A673 (cell line): ENCODE data around the gene BICC1. TPM values are rescaled to one million over a fixed set of nuclear protein-coding genes. Genes with fewer than 3 reads are reported as not detected.

Experiments
- BruUV-seq: library from RNA; stranded (reverse); fragments of 400-500 nt; replicated peaks from 2 replicates; lab custom pipeline; 2021; lab: Mats Ljungman, UMichigan
- CTCF ChIA-PET: fragments of 300-600 bp; sonication (Branson Sonifier 250); formaldehyde crosslinking; loops from one replicate; lab custom pipeline; 2022; ENCODE audit warnings: antibody characterized with exemption; lab: Charles Lee
- POLR2A ChIA-PET: fragments of 300-600 bp; sonication (Branson Sonifier 250); formaldehyde crosslinking; loops from one replicate; lab custom pipeline; 2022; ENCODE audit warnings: antibody characterized with exemption; ENCODE audit not compliant: low non-redundant PET; lab: Charles Lee
- DNase-seq: peaks from one replicate; pipeline ENCODE4 v3.0.0-alpha.2; 2015; ENCODE audit warnings: low spot score
- H3K27ac ChIP-seq: fragments of 200-600 bp; sonication (generic); 2 replicates; pipeline ENCODE4 v1.5.1; 2016; ENCODE audit warnings: mixed run types, low read depth, mild to moderate bottlenecking, mixed read lengths, antibody characterized with exemption, low read length; ENCODE audit not compliant: poor library complexity, severe bottlenecking
- H3K27me3 ChIP-seq: fragments of 200-600 bp; sonication (generic); replicated peaks from 2 replicates; pipeline ENCODE4 v1.6.1; 2017; ENCODE audit warnings: mixed run types, low read depth, mild to moderate bottlenecking, mixed read lengths, antibody characterized with exemption, low read length; ENCODE audit not compliant: insufficient read depth, poor library complexity
- H3K36me3 ChIP-seq: fragments of 200-600 bp; sonication (generic); 2 replicates; pipeline ENCODE4 v1.6.1; 2016; ENCODE audit warnings: mixed run types, mild to moderate bottlenecking, mixed read lengths, antibody characterized with exemption, low read length; ENCODE audit not compliant: insufficient read depth, poor library complexity, severe bottlenecking
- H3K4me1 ChIP-seq: fragments of 200-600 bp; sonication (generic); 2 replicates; pipeline ENCODE4 v1.6.1; 2017; ENCODE audit warnings: mixed run types, mild to moderate bottlenecking, mixed read lengths, antibody characterized with exemption, low read length; ENCODE audit not compliant: insufficient read depth, poor library complexity, severe bottlenecking
- H3K4me3 ChIP-seq: fragments of 200-600 bp; sonication (generic); 2 replicates; pipeline ENCODE4 v1.5.1; 2016; ENCODE audit warnings: low read depth, mixed run types, mild to moderate bottlenecking, mixed read lengths, low read length; ENCODE audit not compliant: poor library complexity, severe bottlenecking
- H3K9me3 ChIP-seq: fragments of 200-600 bp; sonication (generic); 2 replicates; pipeline ENCODE4 v1.6.1; 2016; ENCODE audit warnings: mixed run types, low read depth, mild to moderate bottlenecking, mixed read lengths, antibody characterized with exemption, low read length; ENCODE audit not compliant: poor library complexity, severe bottlenecking
- CTCF ChIP-seq: fragments of 300-800, 200-600 bp; sonication (generic); conservative IDR thresholded peaks from 2 replicates; pipeline ENCODE4 v1.5.1; 2017; ENCODE audit warnings: low read depth, mild to moderate bottlenecking, antibody characterized with exemption, low read length, moderate library complexity, mixed read lengths
- EZH2 ChIP-seq: fragments of 200-600 bp; sonication (generic); IDR thresholded peaks from 2 replicates; pipeline ENCODE4 v1.6.1; 2017; ENCODE audit warnings: borderline replicate concordance, low read depth, mild to moderate bottlenecking, mixed read lengths, antibody characterized with exemption, low read length; ENCODE audit not compliant: poor library complexity, severe bottlenecking
- intact Hi-C: fragments of 100-400 bp; cut with micrococcal nuclease; formaldehyde crosslinking; loops from one replicate; pipeline ENCODE4 v1.10.0; 2022; ENCODE audit not compliant: unreplicated experiment
- total RNA-seq: library from RNA; stranded (reverse); gene quantifications from 2 replicates; pipeline ENCODE4 v1.2.3, GENCODE V29; 2021

BICC1 gene
- total RNA-seq, 1 experiment from 2014 or later = 1.6 TPM

- intact Hi-C loops = no loop called here
- H3K4me3 ChIP-seq = no peak overlapping the region
- no TSS peak for BruUV-seq
- H3K9me3 ChIP-seq = no peaks in the 10 kb centered on the region
- POLR2A ChIA-PET = no interaction called here
- no peaks in the 10 kb centered on the region for H3K4me1 ChIP-seq
- CTCF ChIA-PET = no interaction called here
- no peaks in the 10 kb centered on the region for H3K27me3 ChIP-seq
- no peak overlapping the region for H3K27ac ChIP-seq
- no peak for DNase-seq
- TF ChIP-seq EZH2 = no peak
- no peak for TF ChIP-seq CTCF
- H3K36me3 ChIP-seq = no peaks in the 10 kb centered on the region
These were observed 65.7 kb downstream of the BICC1 start for GRCh38 chr10:58578366-58578765.

GRCh38 chr10:58579011-58579655, 66.5 kb downstream of the BICC1 start:
- CTCF ChIA-PET = no interaction called here
- intact Hi-C loops = no loop called here
- no peaks in the 10 kb centered on the region for H3K27me3 ChIP-seq
- H3K36me3 ChIP-seq = no peaks in the 10 kb centered on the region
- TF ChIP-seq CTCF = no peak
- no peak for TF ChIP-seq EZH2
- no peaks in the 10 kb centered on the region for H3K9me3 ChIP-seq
- H3K27ac ChIP-seq = no peak overlapping the region
- no TSS peak for BruUV-seq
- H3K4me3 ChIP-seq = no peak overlapping the region
- POLR2A ChIA-PET = no interaction called here
- no peak for DNase-seq
- H3K4me1 ChIP-seq = no peaks in the 10 kb centered on the region

- DNase-seq = no peak
- TF ChIP-seq EZH2 = no peak
- no peak for TF ChIP-seq CTCF
- POLR2A ChIA-PET = no interaction called here
- Histone ChIP-seq H3K9me3 (no peaks in the 10 kb centered on the region), H3K27ac (no peak overlapping the region), H3K27me3 (no peaks in the 10 kb centered on the region), H3K36me3 (no peaks in the 10 kb centered on the region), H3K4me1 (no peaks in the 10 kb centered on the region), H3K4me3 (no peak overlapping the region)
- intact Hi-C loops = no loop called here
- BruUV-seq = no TSS peak
- CTCF ChIA-PET = no interaction called here
These were observed 69.4 kb downstream of the BICC1 start for GRCh38 chr10:58582045-58582444.
